Lung (tissue), 12 donors: ENCODE measurements around the gene TFAP2A. TPM values are rescaled to one million over a fixed set of nuclear protein-coding genes. Genes with fewer than 3 reads are reported as not detected.

Experiments used
- ATAC-seq: fragments of 200-7000 bp; cut with Tn5 transposase; one replicate; pipeline ENCODE4 v1.9.1; 2020; ENCODE audit warnings: moderate number of reproducible peaks; ENCODE audit not compliant: insufficient read depth, low FRiP score
- DNase-seq, 3 donors: peaks; one replicate each; pipeline ENCODE4 v3.0.0-alpha.2; 2013 to 2017
- H3K27ac ChIP-seq, 2 donors: one replicate each; pipeline ENCODE4 v1.5.1; 2013; ENCODE audit warnings: mild to moderate bottlenecking in 2 of 2, moderate library complexity in 2 of 2, control low read depth in 1 of 2, inconsistent platforms in 1 of 2, low read depth in 1 of 2, low read length in 1 of 2
- H3K27me3 ChIP-seq, 3 donors: one replicate each; pipeline ENCODE4 v1.5.1; 2013; ENCODE audit warnings: low read length in 2 of 3; ENCODE audit not compliant: control insufficient read depth in 3 of 3, insufficient read depth in 3 of 3
- H3K36me3 ChIP-seq, 4 donors: one replicate each; pipeline ENCODE4 v1.5.1; 2013; ENCODE audit warnings: low read length in 4 of 4, mild to moderate bottlenecking in 1 of 4, moderate library complexity in 1 of 4; ENCODE audit not compliant: control insufficient read depth in 4 of 4, insufficient read depth in 4 of 4
- H3K4me1 ChIP-seq, 5 donors: one replicate each; pipeline ENCODE4 v1.5.1; 2013; ENCODE audit warnings: low read length in 5 of 5, mild to moderate bottlenecking in 2 of 5, moderate library complexity in 1 of 5; ENCODE audit not compliant: control insufficient read depth in 5 of 5, insufficient read depth in 5 of 5
- H3K4me3 ChIP-seq: one replicate; pipeline ENCODE4 v1.5.1; 2013; ENCODE audit warnings: mild to moderate bottlenecking, control low read depth, moderate library complexity
- H3K9ac ChIP-seq, 2 donors: one replicate each; pipeline ENCODE4 v1.5.1; 2013; ENCODE audit warnings: low read length in 2 of 2, control low read depth in 1 of 2; ENCODE audit not compliant: insufficient read depth in 1 of 2
- H3K9me3 ChIP-seq, 4 donors: one replicate each; pipeline ENCODE4 v1.5.1; 2013; ENCODE audit warnings: low read length in 3 of 4, mild to moderate bottlenecking in 1 of 4, moderate library complexity in 1 of 4; ENCODE audit not compliant: control insufficient read depth in 4 of 4, insufficient read depth in 3 of 4
- CTCF ChIP-seq: IDR thresholded peaks from 2 replicates; pipeline ENCODE4 v1.5.1; 2012; ENCODE audit warnings: mild to moderate bottlenecking; ENCODE audit errors: control extremely low read depth, extremely low read depth
- WGBS, 2 donors: extraction: QIAGEN DNeasy Blood & Tissue Kit; methylation state at CpG; one replicate each; pipeline ENCODE4 v1.1.7; 2013; 5-methylcytosine and 5-hydroxymethylcytosine counted together
- polyA plus RNA-seq, 2 donors: library from polyadenylated mRNA; stranded (reverse); fragments of 200-250 nt; gene quantifications; one replicate each; pipeline ENCODE4 v1.2.1, GENCODE V29; 2013
- total RNA-seq, 2 donors: library from RNA; depleted of rRNA in 1 of 2; stranded (reverse); fragments of >200 nt in 1 of 2; gene quantifications; one replicate each; pipeline ENCODE4 v1.2.1, GENCODE V29; 2014 to 2021
- donor health status: control.
- donor health status: control.
- donor health status: Bipolar disorder and iron deficiency.
- donor health status: healthy.
- donor health status: DM: yes; HTN: yes; CAD: no.

Gene TFAP2A
- total and polyA plus RNA-seq, 4 donors = 0.14 to 2.7 (median 0.64) TPM

GRCh38 chr6:10461850-10462249 lies 47.0 kb upstream of the TFAP2A start:
- H3K27ac ChIP-seq = no peak overlapping the region
- 48 to 52% methylated on average over 1 of the region's 1 CpG for WGBS, 2 donors

GRCh38 chr6:10460096-10460495 lies 45.2 kb upstream of the TFAP2A start:
- H3K27ac ChIP-seq = no peak overlapping the region
- no peak for DNase-seq
- no peaks in the 10 kb centered on the region for H3K9me3 ChIP-seq
- peaks cover 0 to 1% (median 0%) of the 10 kb centered on the region in 5 donors for H3K4me1 ChIP-seq
- peaks cover 0 to 9% (median 0%) of the 10 kb centered on the region in 3 donors for H3K27me3 ChIP-seq
- H3K4me3 ChIP-seq = no peak overlapping the region
- ATAC-seq = no peak
- H3K36me3 ChIP-seq = no peaks in the 10 kb centered on the region
- no peak overlapping the region for H3K9ac ChIP-seq
- WGBS, 2 donors = 65 to 70% methylated on average over 5 of the region's 5 CpGs
- no peak for TF ChIP-seq CTCF

More at GRCh38 chr6:10461850-10462249, 47.0 kb upstream of the TFAP2A start:
- H3K4me3 ChIP-seq = no peak overlapping the region
- ATAC-seq (no peak), DNase-seq (no peak)
- H3K36me3 ChIP-seq = no peaks in the 10 kb centered on the region
- peaks cover 0 to 9% (median 0%) of the 10 kb centered on the region in 3 donors for H3K27me3 ChIP-seq
- H3K9ac ChIP-seq = no peak overlapping the region
- TF ChIP-seq CTCF = no peak
- H3K4me1 ChIP-seq = peaks cover 0 to 1% (median 0%) of the 10 kb centered on the region in 5 donors
- H3K9me3 ChIP-seq = no peaks in the 10 kb centered on the region

GRCh38 chr6:10458287-10458686 lies 43.4 kb upstream of the TFAP2A start:
- no peak overlapping the region for H3K9ac ChIP-seq
- 73 to 81% methylated on average over 1 of the region's 1 CpG for WGBS, 2 donors
- no peak overlapping the region for H3K27ac ChIP-seq
- no peak overlapping the region for H3K4me3 ChIP-seq
- ATAC-seq (no peak), DNase-seq (no peak)
- H3K27me3 ChIP-seq = no peaks in the 10 kb centered on the region
- H3K9me3 ChIP-seq = no peaks in the 10 kb centered on the region
- no peak for TF ChIP-seq CTCF
- no peaks in the 10 kb centered on the region for H3K36me3 ChIP-seq
- peaks cover 0 to 1% (median 0%) of the 10 kb centered on the region in 5 donors for H3K4me1 ChIP-seq

DNA sequence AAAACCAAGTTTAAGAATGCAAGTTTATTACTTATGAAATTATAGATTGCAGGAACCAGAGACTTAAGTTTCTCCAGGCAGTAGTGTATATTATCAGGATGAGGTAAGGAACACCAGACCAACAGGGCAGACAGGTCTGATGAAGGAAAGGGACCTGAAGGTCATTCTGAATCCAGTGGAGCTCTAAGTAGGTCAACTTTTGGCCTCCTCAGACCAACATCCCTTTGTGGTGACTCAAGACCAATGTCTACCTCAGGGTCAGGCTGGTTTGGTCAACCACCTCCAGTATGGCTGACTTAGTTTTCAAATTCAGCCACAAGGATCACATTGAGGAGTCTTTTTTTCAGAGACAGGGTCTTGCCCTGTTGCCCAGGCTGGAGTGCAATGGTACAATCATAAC lies 38.7 kb upstream of the TFAP2A start:
- Histone ChIP-seq H3K9me3 (no peaks in the 10 kb centered on the region), H3K36me3 (no peaks in the 10 kb centered on the region), H3K9ac (no peak overlapping the region), H3K4me3 (no peak overlapping the region), H3K27me3 (no peaks in the 10 kb centered on the region), H3K4me1 (no peaks in the 10 kb centered on the region), H3K27ac (no peak overlapping the region)
- TF ChIP-seq CTCF = no peak
- DNase-seq (no peak), ATAC-seq (no peak)
